ENCODE data around the gene USP47. TPM values are rescaled to one million over a fixed set of nuclear protein-coding genes. Genes with fewer than 3 reads are reported as not detected.
A peak's percentile ranks its signal among the peaks of the same experiment; 100 is the strongest.

USP47 gene
- total RNA-seq, 1 donor from 2014 or later = 81.5 TPM

DNA sequence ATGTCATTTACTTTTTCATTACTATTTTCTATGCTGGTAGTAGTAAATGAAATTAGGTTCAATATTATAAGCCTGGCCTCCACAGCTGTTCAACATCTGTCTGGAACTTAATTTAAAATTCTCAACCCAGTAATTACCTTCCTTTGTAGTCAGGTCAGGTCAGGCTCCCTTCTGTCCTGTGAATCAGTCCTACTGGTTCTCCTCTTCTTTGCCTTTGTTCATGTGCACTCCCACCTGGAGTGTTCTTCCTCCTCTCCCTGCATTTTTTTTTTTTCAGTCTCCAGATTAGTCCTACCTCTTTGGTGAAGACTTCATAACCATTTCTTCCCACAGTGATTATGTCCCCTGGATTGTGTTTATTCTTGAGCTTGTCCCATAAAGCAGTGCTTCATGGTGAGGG lies 98.8 kb downstream of the USP47 start:
- DNase-seq (ENCODE audit: low spot score, unreplicated experiment) = no peak
- TF ChIP-seq, protein P1, sequence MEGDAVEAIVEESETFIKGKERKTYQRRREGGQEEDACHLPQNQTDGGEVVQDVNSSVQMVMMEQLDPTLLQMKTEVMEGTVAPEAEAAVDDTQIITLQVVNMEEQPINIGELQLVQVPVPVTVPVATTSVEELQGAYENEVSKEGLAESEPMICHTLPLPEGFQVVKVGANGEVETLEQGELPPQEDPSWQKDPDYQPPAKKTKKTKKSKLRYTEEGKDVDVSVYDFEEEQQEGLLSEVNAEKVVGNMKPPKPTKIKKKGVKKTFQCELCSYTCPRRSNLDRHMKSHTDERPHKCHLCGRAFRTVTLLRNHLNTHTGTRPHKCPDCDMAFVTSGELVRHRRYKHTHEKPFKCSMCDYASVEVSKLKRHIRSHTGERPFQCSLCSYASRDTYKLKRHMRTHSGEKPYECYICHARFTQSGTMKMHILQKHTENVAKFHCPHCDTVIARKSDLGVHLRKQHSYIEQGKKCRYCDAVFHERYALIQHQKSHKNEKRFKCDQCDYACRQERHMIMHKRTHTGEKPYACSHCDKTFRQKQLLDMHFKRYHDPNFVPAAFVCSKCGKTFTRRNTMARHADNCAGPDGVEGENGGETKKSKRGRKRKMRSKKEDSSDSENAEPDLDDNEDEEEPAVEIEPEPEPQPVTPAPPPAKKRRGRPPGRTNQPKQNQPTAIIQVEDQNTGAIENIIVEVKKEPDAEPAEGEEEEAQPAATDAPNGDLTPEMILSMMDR (IDR thresholded peaks at IDR 0.05; ENCODE audit: unreplicated experiment) = no peak
- Mint-ChIP-seq H3K27ac (peak overlapping the region; percentile 47), H3K9me3 (ENCODE audit: low read depth) (no peaks in the 10 kb centered on the region), H3K27me3 (no peaks in the 10 kb centered on the region), H3K36me3 (ENCODE audit: insufficient read depth) (peaks cover 24% of the 10 kb centered on the region), H3K4me3 (ENCODE audit: low read depth) (no peak overlapping the region), H3K4me1 (ENCODE audit: low read depth) (no peaks in the 10 kb centered on the region)

DNA sequence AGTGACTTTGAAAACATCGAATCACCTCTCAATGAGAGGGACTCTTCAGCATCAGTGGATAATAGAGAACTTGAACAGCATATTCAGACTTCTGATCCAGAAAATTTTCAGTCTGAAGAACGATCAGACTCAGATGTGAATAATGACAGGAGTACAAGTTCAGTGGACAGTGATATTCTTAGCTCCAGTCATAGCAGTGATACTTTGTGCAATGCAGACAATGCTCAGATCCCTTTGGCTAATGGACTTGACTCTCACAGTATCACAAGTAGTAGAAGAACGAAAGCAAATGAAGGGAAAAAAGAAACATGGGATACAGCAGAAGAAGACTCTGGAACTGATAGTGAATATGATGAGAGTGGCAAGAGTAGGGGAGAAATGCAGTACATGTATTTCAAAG lies 100.9 kb downstream of the USP47 start:
- no peaks in the 10 kb centered on the region for H3K9me3 Mint-ChIP-seq (ENCODE audit: low read depth)
- H3K27me3 Mint-ChIP-seq = no peaks in the 10 kb centered on the region
- H3K36me3 Mint-ChIP-seq (ENCODE audit: insufficient read depth) = peaks cover 18% of the 10 kb centered on the region
- DNase-seq (ENCODE audit: low spot score, unreplicated experiment) = no peak
- H3K4me1 Mint-ChIP-seq (ENCODE audit: low read depth) = no peaks in the 10 kb centered on the region
- H3K4me3 Mint-ChIP-seq (ENCODE audit: low read depth) = no peak overlapping the region
- TF ChIP-seq, protein P1 (IDR thresholded peaks at IDR 0.05; ENCODE audit: unreplicated experiment) = no peak
- H3K27ac Mint-ChIP-seq = no peak overlapping the region

DNA sequence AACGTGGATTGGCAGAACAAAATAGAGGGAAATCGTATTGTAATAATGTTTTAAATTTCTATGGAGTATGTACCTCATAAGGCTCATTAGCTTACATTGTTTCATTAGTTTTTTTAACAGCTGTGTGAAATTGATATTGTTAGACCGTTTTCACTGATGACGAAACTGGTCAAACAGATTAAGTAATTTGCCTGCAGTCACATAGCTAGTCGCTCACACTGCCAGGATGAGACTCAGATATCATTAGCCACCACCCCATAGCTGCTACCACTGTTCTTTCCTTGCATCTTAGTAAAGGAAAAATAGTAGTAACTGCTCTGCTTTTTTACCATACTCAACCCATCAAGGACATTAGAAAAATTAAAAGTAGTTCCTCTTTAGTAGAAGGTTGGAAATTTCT lies 102.7 kb downstream of the USP47 start:
- no peaks in the 10 kb centered on the region for H3K27me3 Mint-ChIP-seq
- DNase-seq (ENCODE audit: low spot score, unreplicated experiment) = no peak
- H3K4me3 Mint-ChIP-seq (ENCODE audit: low read depth) = no peak overlapping the region
- no peak overlapping the region for H3K27ac Mint-ChIP-seq
- TF ChIP-seq, protein P1 (IDR thresholded peaks at IDR 0.05; ENCODE audit: unreplicated experiment) = no peak
- peaks cover 3% of the 10 kb centered on the region for H3K4me1 Mint-ChIP-seq (ENCODE audit: low read depth)
- no peaks in the 10 kb centered on the region for H3K9me3 Mint-ChIP-seq (ENCODE audit: low read depth)
- H3K36me3 Mint-ChIP-seq (ENCODE audit: insufficient read depth) = peaks cover 19% of the 10 kb centered on the region

DNA sequence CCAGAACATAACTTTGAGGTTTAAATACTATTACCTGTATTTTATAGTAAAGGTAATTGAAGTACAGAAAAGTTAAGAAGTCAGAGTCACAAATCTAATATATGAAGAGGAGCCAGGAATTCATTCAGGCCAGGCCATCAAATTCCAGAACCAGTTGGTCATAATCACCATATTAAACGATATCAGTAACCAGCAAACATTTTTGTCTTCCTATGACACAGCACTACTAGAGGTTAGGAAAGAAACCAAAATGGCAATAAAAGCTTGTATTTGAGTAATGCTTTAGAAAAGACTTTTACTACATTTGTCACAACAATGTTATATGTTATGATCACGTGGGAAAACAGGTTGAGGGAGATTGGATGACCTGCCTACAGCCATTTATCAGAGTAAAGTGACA lies 104.4 kb downstream of the USP47 start:
- Mint-ChIP-seq H3K4me1 (ENCODE audit: low read depth) (peaks cover 6% of the 10 kb centered on the region), H3K27ac (no peak overlapping the region), H3K4me3 (ENCODE audit: low read depth) (no peak overlapping the region), H3K9me3 (ENCODE audit: low read depth) (no peaks in the 10 kb centered on the region), H3K36me3 (ENCODE audit: insufficient read depth) (peaks cover 26% of the 10 kb centered on the region), H3K27me3 (no peaks in the 10 kb centered on the region)
- no peak for DNase-seq (ENCODE audit: low spot score, unreplicated experiment)
- TF ChIP-seq, protein P1 (IDR thresholded peaks at IDR 0.05; ENCODE audit: unreplicated experiment) = no peak

DNA sequence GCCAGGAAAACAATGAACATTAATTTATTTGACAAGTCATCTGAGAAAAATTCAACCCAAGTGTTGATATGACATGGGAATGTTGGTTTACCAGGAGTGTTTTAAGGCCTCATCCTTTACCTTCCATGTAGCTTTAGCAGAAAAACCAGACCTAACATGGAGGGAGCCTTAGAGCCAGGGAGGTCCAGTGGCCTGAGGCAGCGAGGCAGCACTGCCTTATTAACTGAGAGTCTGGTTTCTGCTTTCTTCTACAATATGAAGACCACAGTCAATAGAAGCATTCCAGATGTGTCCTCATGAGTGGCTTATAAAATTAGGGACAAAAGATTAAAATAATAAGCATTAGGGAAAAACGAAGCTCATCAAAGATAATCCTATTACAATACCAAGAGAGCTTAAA lies 105.1 kb downstream of the USP47 start:
- no peak for DNase-seq (ENCODE audit: low spot score, unreplicated experiment)
- no peak overlapping the region for H3K4me3 Mint-ChIP-seq (ENCODE audit: low read depth)
- no peaks in the 10 kb centered on the region for H3K9me3 Mint-ChIP-seq (ENCODE audit: low read depth)
- peaks cover 26% of the 10 kb centered on the region for H3K36me3 Mint-ChIP-seq (ENCODE audit: insufficient read depth)
- H3K27me3 Mint-ChIP-seq = no peaks in the 10 kb centered on the region
- H3K4me1 Mint-ChIP-seq (ENCODE audit: low read depth) = peaks cover 6% of the 10 kb centered on the region
- H3K27ac Mint-ChIP-seq = no peak overlapping the region
- TF ChIP-seq, protein P1 (IDR thresholded peaks at IDR 0.05; ENCODE audit: unreplicated experiment) = no peak
